HG03064 (cell line): ENCODE data around the gene BTN1A1.
"Not testable (repeated sequence)": the region's sequence is repeated elsewhere in the genome, so short reads cannot be mapped to it uniquely, and the experiment has no call there.

Source experiments
- ATAC-seq: cut with Tn5 transposase; IDR thresholded peaks from one replicate; pipeline ENCODE4 v1.9.1; 2021; ENCODE audit warnings: low read depth; ENCODE audit not compliant: unreplicated experiment

BTN1A1 gene, protein sequence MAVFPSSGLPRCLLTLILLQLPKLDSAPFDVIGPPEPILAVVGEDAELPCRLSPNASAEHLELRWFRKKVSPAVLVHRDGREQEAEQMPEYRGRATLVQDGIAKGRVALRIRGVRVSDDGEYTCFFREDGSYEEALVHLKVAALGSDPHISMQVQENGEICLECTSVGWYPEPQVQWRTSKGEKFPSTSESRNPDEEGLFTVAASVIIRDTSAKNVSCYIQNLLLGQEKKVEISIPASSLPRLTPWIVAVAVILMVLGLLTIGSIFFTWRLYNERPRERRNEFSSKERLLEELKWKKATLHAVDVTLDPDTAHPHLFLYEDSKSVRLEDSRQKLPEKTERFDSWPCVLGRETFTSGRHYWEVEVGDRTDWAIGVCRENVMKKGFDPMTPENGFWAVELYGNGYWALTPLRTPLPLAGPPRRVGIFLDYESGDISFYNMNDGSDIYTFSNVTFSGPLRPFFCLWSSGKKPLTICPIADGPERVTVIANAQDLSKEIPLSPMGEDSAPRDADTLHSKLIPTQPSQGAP

DNA sequence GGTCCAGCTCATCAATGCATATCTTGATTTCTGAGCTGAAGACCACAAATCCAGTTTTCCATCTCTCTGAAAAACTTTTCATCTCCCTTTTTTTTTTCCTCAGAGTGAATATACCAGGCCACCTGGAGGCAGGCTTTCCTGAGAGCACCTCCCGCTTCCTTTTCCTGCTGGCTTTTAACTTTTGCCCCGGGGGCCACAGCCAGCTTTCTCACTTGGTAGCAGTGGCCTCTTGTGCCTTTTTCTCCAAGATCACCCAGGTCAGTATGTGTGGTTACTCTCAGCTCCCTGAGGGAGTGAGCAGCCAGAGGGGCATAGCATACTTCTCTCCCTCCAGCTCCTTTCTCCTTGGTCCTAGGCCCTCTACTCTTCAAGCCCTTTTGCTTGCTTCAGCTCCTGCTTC, at the start of gene BTN1A1:
Gene BTN1A1, plus strand, starts transcription at position 202 of the 400 bp plus-strand sequence. CDS start 984 bp downstream, outside the sequence.
- ATAC-seq: no peak

DNA sequence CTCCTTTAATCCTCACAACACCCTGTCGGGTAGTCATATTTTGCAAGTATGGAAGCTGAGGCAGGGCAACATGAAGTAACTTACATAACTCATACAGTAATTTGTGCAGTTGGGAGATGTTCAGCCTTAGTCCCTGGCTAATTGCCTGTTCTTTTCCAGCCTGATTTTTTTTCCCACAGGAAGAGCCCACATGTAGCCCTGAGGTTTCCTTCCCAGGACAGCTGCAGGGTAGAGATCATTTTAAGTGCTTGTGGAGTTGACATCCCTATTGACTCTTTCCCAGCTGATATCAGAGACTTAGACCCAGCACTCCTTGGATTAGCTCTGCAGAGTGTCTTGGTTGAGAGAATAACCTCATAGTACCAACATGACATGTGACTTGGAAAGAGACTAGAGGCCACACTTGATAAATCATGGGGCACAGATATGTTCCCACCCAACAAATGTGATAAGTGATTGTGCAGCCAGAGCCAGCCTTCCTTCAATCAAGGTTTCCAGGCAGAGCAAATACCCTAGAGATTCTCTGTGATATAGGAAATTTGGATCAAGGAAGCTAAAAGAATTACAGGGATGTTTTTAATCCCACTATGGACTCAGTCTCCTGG, 47.4 kb upstream of the BTN1A1 start:
- no peak for ATAC-seq

DNA sequence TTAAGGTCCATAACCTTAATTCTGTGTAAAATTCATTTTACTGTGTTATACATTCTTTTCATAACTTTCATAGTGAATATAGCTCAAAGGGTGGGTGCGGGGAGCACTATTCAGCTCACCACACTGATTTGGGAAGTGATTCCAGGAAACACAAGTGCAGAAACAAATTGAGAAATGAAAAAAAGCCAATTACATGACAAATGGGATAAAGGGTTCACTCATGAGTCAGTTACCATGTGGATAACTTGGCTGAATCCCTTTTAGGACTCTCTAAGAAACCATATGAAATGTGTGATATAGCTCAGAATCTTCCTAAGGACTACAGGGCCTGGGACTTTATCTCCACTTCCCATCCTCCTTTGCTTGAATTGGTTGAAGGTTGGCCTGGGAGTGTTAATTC, 45.5 kb upstream of the BTN1A1 start:
- ATAC-seq: no peak

DNA sequence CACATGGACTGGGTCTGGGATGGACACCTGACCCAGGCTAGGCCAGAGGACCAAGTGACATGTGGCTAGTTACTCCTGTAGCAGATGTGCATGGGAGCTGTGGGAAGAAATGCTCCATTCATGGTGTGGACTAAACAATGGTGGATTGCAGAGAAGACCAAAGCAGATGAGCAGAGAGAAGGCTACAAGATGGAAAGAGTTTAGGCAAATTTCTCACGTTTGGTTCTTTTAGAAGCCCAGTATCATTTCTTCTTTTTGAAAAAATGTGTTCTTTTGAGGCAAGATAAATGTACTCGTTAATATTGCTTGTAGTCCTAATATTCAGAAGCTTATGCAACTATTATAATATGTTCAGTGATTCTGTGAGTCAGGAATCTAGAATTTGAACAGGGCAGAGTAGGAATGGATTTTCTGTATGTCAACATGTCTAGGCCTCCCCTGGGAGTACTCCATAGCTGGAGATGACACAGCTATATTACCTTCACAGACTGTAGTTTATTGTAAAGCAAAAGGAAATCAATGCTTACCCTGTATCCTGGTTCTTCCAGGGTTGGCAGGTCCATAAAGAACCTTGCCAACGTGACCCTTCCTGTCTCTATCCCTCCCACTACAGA, 44.6 kb upstream of the BTN1A1 start:
- ATAC-seq: no peak

DNA sequence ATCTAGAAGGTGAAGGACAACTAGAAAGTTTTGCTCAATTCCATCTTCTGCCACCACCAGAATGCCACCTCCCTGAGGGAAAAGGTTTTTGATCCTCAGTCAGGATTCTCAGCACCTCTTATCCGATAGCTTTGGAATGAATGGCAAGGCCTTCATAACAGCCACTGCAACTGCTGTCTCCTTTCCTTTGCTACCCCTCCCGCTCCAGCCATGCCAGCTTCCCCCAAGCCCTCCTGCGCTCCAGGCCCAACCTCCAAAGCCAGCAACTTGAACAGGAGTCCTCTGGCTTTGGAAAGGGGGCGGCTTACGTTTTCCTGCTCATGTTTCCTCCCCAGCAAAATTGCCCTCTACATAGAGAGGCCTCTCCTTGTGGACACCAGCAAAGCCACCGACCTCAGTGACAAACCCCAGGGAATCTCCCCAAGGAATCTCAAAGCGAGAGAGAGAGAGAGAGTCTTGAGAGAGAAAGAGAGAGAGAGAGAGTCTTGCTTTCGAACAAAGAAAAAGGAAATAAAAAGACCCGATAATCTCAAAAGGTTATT, 42.8 kb upstream of the BTN1A1 start:
- ATAC-seq: peak; percentile 11

DNA sequence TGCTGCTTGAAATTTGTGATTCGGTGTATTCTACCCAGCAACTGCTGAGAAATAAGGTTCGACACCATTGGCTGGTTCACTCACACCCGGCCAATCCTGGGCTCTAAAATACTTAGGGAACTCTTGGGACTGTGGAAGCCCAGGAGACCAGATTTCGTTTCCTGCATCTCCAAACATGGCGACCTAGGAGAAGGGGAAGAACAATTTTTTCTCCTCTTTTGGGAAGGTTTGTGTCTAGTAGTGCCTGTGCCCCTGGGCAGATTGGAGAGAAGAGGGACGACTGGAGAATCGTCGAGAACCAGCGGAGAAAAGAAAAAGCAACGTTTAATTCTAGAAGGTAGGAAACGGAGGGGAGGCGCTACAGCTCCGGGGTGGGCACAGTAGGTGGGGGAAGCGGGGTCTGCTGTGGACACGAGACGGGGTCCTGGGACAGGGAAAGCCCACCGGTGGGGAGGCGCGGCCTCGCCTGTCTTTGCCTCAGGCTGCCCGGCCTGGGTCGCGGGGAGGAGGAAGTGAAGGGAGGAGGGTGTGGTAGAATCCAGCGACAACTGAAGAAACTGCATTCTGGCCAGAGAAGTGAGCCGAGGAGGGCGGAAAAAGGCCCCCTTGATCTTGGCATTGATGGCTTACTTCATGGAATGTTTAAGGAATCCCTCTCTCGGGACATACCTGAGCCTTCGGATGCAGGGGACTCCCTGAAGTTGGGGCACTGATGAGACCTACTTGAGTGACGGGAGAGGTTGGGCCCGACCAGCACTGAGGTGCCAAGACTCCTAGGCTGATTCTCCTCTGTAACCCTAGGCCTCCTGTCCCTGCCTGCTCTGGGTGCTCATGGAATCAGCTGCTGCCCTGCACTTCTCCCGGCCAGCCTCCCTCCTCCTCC, 42.1 kb upstream of the BTN1A1 start, which contains the start of gene BTN2A1:
Gene BTN2A1, plus strand, starts transcription at position 150 of the 883 bp plus-strand sequence. Its CDS starts 682 bp downstream, at position 832.
- ATAC-seq: peak; percentile 95

DNA sequence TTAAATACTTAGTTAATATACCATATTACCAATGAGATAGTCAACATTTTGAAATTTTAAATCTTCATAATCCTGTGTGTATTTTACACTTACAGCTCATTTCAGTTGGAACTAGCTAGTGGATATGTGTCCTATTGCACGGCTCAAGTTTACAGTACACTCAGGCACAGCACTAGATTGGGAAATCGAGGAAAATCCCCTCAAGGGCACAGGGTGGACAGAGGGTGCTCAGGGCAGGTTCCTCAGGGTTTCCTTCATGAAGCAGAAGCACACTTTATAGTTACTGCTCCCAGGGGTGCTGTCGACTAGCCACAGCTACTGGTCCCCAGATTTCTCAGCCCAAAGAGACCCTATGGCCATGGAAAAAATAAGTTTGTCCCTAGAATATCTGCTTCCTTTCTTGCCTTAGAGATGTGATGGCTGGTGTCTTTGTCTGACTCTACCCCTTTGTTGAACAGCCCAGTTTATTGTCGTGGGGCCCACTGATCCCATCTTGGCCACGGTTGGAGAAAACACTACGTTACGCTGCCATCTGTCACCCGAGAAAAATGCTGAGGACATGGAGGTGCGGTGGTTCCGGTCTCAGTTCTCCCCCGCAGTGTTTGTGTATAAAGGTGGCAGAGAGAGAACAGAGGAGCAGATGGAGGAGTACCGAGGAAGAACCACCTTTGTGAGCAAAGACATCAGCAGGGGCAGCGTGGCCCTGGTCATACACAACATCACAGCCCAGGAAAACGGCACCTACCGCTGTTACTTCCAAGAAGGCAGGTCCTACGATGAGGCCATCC, 40.9 kb upstream of the BTN1A1 start:
- ATAC-seq: no peak

DNA sequence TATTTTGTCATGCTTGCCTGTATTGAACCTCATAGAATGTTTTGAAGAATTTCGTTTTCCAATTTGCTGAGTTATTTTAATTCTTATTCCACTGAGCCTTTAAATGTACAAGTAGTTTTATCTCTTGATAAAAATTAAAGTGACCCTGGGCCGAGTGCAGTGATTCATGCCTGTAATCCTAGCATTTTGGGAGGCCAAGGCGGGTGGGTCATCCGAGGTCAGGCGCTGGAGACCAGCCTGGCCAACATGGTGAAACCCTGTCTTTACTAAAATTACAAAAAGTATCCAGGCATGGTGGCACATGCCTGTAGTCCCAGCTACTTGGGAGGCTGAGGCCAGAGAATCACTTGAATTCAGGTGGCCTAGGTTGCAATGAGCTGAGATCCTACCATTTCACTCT, 38.8 kb upstream of the BTN1A1 start:
- ATAC-seq: not testable (repeated sequence)

DNA sequence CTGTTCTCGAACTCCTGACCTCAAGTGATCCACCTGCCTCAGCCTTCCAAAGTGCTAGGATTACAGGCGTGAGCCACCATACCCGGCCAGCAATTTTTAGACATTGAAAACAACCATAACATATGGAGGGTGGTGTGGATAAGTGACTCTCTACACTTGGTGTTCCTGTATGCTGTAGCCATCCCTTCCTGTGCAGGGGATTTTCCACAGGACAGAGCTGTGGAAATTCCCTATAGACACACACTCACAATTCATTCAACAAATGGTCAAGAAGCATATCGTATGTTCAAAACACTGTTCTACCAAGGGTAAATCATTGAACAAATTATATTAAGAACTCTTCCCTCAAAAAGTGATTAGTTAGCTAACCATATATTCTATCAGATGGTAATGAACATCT, 36.1 kb upstream of the BTN1A1 start:
- ATAC-seq: no peak

DNA sequence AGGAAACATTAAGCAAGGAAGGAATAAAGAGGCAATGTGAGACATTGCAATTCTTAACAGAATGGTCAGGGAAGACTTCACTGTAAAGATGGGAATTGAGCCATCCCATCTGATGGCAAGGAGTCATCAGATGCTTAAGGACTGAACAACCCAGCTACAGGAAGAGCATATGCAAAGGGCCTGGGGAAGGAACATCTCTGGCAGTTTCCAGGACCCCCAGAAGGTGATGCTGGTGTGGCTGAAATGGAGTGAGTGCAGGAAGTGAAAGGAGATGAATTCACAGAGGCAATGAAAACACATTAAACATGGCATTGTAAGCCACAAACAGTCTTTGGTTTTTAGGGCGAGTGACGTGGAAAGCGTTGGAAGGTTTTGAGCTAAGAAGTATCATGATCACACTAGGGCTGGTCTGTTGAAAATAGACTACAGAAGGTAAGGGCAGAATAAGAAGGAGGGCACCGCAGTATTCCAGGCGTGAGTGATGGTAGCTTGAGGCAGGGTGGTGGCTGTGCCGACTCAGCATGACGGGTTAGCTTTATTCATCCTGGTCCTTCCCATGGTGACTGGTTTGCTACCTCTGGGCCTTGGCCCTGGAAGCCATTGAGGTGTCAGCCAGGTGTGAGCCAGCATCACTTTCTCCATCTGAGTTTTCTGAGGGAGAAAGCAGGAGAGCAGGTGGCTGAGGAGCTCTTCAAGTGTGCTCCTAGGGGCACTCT, 35.5 kb upstream of the BTN1A1 start:
- no peak for ATAC-seq

DNA sequence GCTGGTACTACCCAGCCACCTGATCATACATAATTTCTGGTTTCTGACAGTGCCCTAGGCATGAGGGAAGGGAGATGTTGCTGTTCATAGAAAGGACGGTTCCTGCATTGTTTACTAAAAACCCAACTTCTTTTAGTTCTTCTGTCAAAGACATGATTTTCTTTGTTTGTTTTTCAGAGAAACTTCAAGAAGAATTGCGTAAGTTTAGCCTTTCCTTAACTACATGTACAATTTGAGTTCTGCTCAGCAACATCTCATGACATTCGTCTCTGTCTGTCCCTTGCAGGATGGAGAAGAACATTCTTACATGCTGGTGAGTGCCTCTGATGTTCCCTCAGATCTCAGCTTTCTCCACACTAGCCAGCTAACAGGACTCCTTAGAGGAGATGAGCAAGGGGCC, 34.3 kb upstream of the BTN1A1 start:
- no peak for ATAC-seq

DNA sequence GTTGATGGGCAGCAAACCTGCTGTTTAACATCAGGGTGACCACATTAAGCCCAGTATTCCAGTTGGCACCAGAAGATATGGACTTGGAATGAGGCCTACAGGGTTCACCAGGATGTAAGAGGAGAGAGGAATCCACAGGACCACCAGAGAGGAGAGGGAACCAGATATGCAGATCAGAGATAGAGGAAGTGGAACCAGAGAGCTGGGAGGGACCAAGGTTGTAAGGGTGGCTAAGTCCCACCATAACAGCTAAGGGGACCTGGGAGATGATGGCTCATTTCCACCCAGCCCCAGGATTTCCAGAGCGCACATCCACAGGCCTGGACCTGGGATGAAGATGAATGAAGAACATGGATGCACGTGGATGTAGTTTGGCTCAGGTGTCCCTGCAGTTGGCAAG, 31.3 kb upstream of the BTN1A1 start:
- no peak for ATAC-seq

DNA sequence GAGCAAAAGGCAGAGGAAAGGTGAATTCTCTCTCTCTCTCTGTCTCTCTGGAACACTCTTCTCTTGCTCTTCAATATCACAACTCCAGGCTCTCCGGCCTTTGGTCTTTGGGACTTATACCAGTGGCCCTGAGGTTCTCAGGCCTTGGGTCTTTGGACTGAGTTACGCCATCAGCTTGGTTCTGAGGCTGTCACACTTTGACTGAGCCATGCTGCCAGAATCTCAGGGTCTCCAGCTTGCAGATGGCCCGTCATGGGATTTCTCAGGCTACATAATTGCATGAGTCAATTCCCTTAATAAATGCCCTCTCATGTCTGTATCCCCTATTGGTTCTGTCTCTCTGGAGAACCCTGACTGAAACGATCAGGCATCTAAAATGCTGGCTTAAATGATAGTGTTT, 29.5 kb upstream of the BTN1A1 start:
- ATAC-seq: no peak

DNA sequence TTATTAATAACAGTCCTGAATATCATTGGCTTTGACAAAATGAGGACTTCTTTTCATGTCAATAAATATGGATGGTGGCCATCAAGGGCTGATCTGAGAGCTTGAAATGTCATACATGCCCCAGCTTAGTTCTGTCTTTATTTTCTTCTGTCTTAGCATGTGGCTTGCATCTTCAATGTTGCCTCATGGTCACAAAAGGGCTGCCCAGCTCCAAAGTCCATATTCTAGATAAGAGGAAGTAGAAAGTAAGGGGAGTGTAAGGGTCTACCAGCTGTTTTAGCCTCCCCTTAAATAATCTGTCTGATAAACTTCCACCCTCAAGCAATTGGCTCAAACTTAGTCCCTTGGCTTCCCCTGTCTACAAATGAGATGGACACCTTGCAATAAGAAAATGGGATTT, 28.1 kb upstream of the BTN1A1 start:
- ATAC-seq: no peak

DNA sequence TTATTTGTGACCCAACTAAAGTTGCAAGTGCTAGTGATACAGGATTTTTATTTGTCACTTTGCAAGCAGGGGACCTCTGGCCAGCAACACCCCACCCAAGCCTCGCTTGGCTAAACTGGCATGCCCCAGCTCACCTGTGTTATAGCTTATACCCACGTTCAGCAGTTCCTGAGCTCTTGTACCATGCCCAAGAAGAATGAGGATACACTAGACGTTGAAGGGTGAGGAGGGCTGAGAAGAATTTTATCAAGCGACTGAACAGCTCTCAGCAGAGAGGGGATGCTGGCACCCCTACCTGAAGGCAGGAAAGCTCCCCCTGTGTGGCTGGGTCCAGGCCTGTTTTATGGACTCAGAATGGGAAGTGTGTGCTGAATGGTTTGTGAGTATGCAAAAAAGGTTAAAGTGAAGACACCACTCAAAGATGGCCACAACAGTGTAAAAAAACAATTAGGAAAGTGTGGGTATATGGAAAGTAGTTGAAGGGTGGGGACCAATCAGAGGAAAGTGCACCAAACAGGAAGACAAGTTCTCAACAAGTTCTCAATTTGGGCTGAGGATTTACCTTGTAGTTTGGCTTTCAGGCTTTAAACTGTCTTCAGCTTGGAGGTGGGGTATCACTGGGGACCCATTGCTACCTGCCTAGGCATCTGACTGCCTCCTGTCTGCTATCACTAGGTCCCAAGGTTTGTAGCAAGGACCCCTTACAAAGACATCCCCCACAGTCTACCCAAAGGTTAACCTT, 27.4 kb upstream of the BTN1A1 start:
- no peak for ATAC-seq

DNA sequence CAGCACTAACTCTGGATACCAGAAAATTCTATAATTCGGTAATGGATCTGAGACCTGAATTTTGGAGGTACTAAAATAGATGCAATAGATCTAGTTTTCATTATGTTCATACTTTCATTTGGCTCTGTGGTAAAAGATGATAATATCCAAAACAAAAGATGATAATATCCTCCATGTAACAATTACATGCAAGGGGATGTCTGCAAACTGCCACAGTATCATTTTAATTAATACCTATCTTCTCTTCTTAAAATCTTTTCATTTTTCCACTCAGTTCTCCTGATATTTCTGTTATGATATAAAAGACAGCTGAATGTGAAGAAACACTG, 26.7 kb upstream of the BTN1A1 start:
- no peak for ATAC-seq

DNA sequence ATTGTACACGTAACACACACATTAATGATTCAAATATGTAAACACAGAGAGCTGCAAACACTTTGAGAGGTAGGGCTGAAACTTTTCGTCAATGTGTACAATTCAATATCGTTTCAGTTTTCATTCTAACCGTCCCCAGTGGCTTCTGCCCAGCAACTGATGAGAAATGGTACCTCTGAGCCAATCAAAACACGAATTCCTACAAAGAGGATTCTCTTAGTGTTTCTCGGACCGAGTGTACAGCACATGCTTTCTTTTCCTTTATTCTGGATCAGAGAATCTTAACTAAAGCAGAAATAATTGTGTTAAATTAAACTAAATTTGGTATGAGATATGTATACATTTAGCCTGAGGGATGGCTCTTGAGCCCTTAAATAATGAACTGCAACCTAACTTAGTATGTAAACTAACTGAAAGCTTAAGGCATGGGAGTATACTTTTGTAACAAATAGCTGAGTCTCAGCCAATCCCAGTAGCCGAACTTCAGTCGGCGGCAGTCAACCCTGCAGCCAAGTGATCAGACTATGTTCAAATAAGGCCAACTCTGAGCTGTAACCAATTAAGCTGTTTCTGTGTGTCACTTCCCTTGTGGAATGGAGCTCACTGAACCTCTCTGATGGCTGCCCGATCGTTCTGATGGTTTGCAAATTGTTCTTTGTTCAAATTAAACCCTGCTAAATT, 26.2 kb upstream of the BTN1A1 start:
- ATAC-seq: peak; percentile 91

DNA sequence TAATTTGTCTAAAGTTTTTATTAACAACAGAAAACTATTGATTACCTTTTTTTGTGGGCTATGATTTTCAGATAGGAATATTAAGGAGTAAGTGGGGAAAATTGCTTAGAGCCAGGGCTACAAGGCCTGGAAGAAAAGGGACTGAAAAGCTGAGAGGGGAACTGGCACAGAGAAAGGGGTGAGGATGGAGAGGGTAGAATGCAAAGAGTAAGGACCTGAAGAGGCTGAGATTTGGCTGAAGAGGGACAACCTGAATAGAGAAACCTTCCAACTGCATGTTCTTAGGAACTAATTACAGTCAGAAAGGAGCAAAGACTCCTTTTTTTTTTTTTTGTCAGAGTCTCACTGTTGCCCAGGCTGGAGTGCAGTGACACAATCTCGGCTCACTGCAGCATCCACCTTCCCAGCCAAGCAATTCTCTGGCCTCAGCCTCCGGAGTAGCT, 25.6 kb upstream of the BTN1A1 start:
- ATAC-seq: no peak
